Natural killer cell (primary cell): ENCODE measurements around the gene DCUN1D2. TPM values are rescaled to one million over a fixed set of nuclear protein-coding genes. Genes with fewer than 3 reads are reported as not detected.

Experiments
- ATAC-seq, 3 donors: fragments of 150-1000 bp in 2 of 3; fragments of 200-7000 bp in 1 of 3; cut with Tn5 transposase; 1 replicate in 1 of 3; 2 replicates in 2 of 3; pipeline ENCODE4 v1.10.0; 2021; ENCODE audit warnings: mild to moderate bottlenecking in 2 of 3, moderate library complexity in 2 of 3
- DNase-seq, 2 donors: peaks; one replicate each; pipeline versions ENCODE4 v3.0.0 to v3.0.0-alpha.2; 2013 to 2021; ENCODE audit warnings: mixed read lengths in 1 of 2
- H3K27ac ChIP-seq: one replicate; pipeline ENCODE4 v1.5.1; 2013; ENCODE audit warnings: mild to moderate bottlenecking, low read length
- H3K27me3 ChIP-seq: one replicate; pipeline ENCODE4 v1.6.1; 2013; ENCODE audit warnings: low read length; ENCODE audit not compliant: control insufficient read depth, insufficient read depth
- H3K36me3 ChIP-seq: one replicate; pipeline ENCODE4 v1.6.1; 2013; ENCODE audit warnings: low read length; ENCODE audit not compliant: control insufficient read depth, insufficient read depth
- H3K4me1 ChIP-seq: one replicate; pipeline ENCODE4 v1.6.1; 2013; ENCODE audit warnings: low read length; ENCODE audit not compliant: control insufficient read depth, insufficient read depth
- H3K4me3 ChIP-seq: one replicate; pipeline ENCODE4 v1.5.1; 2013; ENCODE audit warnings: low read length
- H3K9me3 ChIP-seq: one replicate; pipeline ENCODE4 v1.6.1; 2013; ENCODE audit warnings: low read length; ENCODE audit not compliant: control insufficient read depth, insufficient read depth
- H3K27ac Mint-ChIP-seq, 2 donors: one replicate each; pipeline ENCODE4 v1.8.0; 2022; ENCODE audit warnings: mild to moderate bottlenecking in 2 of 2, mixed read lengths in 2 of 2, moderate library complexity in 1 of 2
- H3K27me3 Mint-ChIP-seq, 2 donors: one replicate each; pipeline ENCODE4 v1.8.0; 2022; ENCODE audit warnings: low read depth in 2 of 2, mixed read lengths in 2 of 2
- H3K36me3 Mint-ChIP-seq: one replicate; pipeline ENCODE4 v1.8.0; 2022; ENCODE audit warnings: mixed read lengths
- H3K4me1 Mint-ChIP-seq, 2 donors: one replicate each; pipeline ENCODE4 v1.8.0; 2022; ENCODE audit warnings: mixed read lengths in 2 of 2
- H3K4me3 Mint-ChIP-seq: one replicate; pipeline ENCODE4 v1.8.0; 2022; ENCODE audit warnings: mild to moderate bottlenecking, moderate library complexity, mixed read lengths
- H3K9me3 Mint-ChIP-seq, 2 donors: one replicate each; pipeline ENCODE4 v1.8.0; 2022; ENCODE audit warnings: mixed read lengths in 2 of 2
- CTCF ChIP-seq: fragments of 200-600 bp; IDR thresholded peaks from one replicate; pipeline ENCODE4 v1.8.0; 2022; ENCODE audit warnings: antibody characterized with exemption
- WGBS: methylation state at CpG from one replicate; pipeline ENCODE4 v1.1.7; 2013; ENCODE audit warnings: missing lambda C conversion rate; ENCODE audit not compliant: insufficient coverage; 5-methylcytosine and 5-hydroxymethylcytosine counted together
- intact Hi-C: fragments of 100-400 bp; cut with micrococcal nuclease; formaldehyde crosslinking; loops from one replicate; pipeline ENCODE4 v1.14.2; 2022
- total RNA-seq, 4 donors: library from RNA; stranded (reverse); fragments of 120-200 nt in 1 of 4; gene quantifications; one replicate each; pipeline versions ENCODE4 v1.2.3 to v1.2.4, GENCODE V29; 2013 to 2022

DCUN1D2 gene
- total RNA-seq, 3 donors from 2014 or later (not counting 1 experiment from before 2014, with no cell fraction given) = 26.1 to 33.9 (median 27.1) TPM

GRCh38 chr13:113528813-113529180, 38.3 kb upstream of the DCUN1D2 start:
- no peak for ATAC-seq
- H3K27ac ChIP-seq = no peak overlapping the region
- H3K36me3 Mint-ChIP-seq = no peaks in the 10 kb centered on the region
- H3K27me3 Mint-ChIP-seq = no peaks in the 10 kb centered on the region
- H3K9me3 Mint-ChIP-seq = no peaks in the 10 kb centered on the region
- H3K36me3 ChIP-seq = peaks cover 20% of the 10 kb centered on the region
- H3K4me3 ChIP-seq = no peak overlapping the region
- WGBS = 97% methylated on average over 10 of the region's 10 CpGs
- no peaks in the 10 kb centered on the region for H3K9me3 ChIP-seq
- no peaks in the 10 kb centered on the region for H3K27me3 ChIP-seq
- no peak overlapping the region for H3K4me3 Mint-ChIP-seq
- intact Hi-C loops = no loop called here
- TF ChIP-seq CTCF = no peak
- peaks cover 5% of the 10 kb centered on the region for H3K4me1 ChIP-seq
- peaks cover 0 to 8% of the 10 kb centered on the region in 2 donors for H3K4me1 Mint-ChIP-seq
- DNase-seq = no peak
- no peak overlapping the region for H3K27ac Mint-ChIP-seq

- peaks cover 0 to 8% of the 10 kb centered on the region in 2 donors for H3K4me1 Mint-ChIP-seq
- TF ChIP-seq CTCF = no peak
- no peak for DNase-seq
- no peaks in the 10 kb centered on the region for H3K27me3 Mint-ChIP-seq
- no peak for ATAC-seq
- H3K27ac Mint-ChIP-seq = no peak overlapping the region
- Histone ChIP-seq H3K36me3 (peaks cover 20% of the 10 kb centered on the region), H3K4me1 (peaks cover 5% of the 10 kb centered on the region), H3K27ac (no peak overlapping the region), H3K9me3 (no peaks in the 10 kb centered on the region), H3K27me3 (no peaks in the 10 kb centered on the region), H3K4me3 (no peak overlapping the region)
- 73% methylated on average over 18 of the region's 18 CpGs for WGBS
- H3K4me3 Mint-ChIP-seq = peak overlapping the region; percentile 25
- intact Hi-C loops = no loop called here
- H3K36me3 Mint-ChIP-seq = no peaks in the 10 kb centered on the region
- H3K9me3 Mint-ChIP-seq = no peaks in the 10 kb centered on the region
Observed at GRCh38 chr13:113528101-113528812, 37.7 kb upstream of the DCUN1D2 start.

- Mint-ChIP-seq H3K27me3 (no peaks in the 10 kb centered on the region), H3K36me3 (no peaks in the 10 kb centered on the region), H3K27ac (no peak overlapping the region), H3K4me3 (no peak overlapping the region), H3K4me1 (peaks cover 0 to 8% of the 10 kb centered on the region in 2 donors), H3K9me3 (no peaks in the 10 kb centered on the region)
- Histone ChIP-seq H3K27ac (no peak overlapping the region), H3K4me3 (no peak overlapping the region), H3K4me1 (peaks cover 5% of the 10 kb centered on the region), H3K27me3 (no peaks in the 10 kb centered on the region), H3K36me3 (peaks cover 20% of the 10 kb centered on the region), H3K9me3 (no peaks in the 10 kb centered on the region)
- TF ChIP-seq CTCF = no peak
- no peak for ATAC-seq
- intact Hi-C loops = no loop called here
- DNase-seq = no peak
- 87% methylated on average over 16 of the region's 19 CpGs for WGBS
Observed at GRCh38 chr13:113527272-113527958, 36.9 kb upstream of the DCUN1D2 start.
